Right ventricle myocardium superior (tissue), 1 donor: Measurements from ENCODE around the gene YPEL3. TPM values are rescaled to one million over a fixed set of nuclear protein-coding genes. Genes with fewer than 3 reads are reported as not detected.

Experiments used
- ATAC-seq: fragments of 200-7000 bp; cut with Tn5 transposase; one replicate; pipeline ENCODE4 v1.9.1; 2020; ENCODE audit warnings: mild to moderate bottlenecking; ENCODE audit not compliant: poor library complexity
- DNase-seq: peaks from one replicate; pipeline ENCODE4 v3.0.0-alpha.2; 2020
- intact Hi-C: fragments of 100-400 bp; cut with DNase I; formaldehyde crosslinking; loops from one replicate; pipeline ENCODE4 v1.11.2; 2022
- total RNA-seq: library from RNA; stranded (reverse); fragmentation: NEBNext Ultra II Directional; extraction: Animal tissue kit (Norgen Biotek cat#: 25700); gene quantifications from one replicate; pipeline ENCODE4 v1.2.1, GENCODE V29; 2021
- donor health status: DM: no; HTN: yes; CAD: no; lungs with severe emphysema.

Gene YPEL3
- total RNA-seq, 1 donor from 2014 or later: 64.1 TPM

- intact Hi-C loops: no loop called here
- ATAC-seq (no peak), DNase-seq (no peak)
Measured at GRCh38 chr16:30082545-30083090, 13.4 kb downstream of the YPEL3 start.

- ATAC-seq (no peak), DNase-seq (no peak)
- intact Hi-C loops: no loop called here
Measured at GRCh38 chr16:30079480-30079879, 16.5 kb downstream of the YPEL3 start.

- ATAC-seq: no peak
- intact Hi-C loops: no loop called here
- no peak for DNase-seq
Measured at GRCh38 chr16:30078744-30079143, 17.3 kb downstream of the YPEL3 start.

- intact Hi-C loops: no loop called here
- DNase-seq (no peak), ATAC-seq (no peak)
Measured at GRCh38 chr16:30077656-30078055, 18.4 kb downstream of the YPEL3 start.

- ATAC-seq: peak; percentile 18
- peak; percentile 43 for DNase-seq
- intact Hi-C loops: no loop called here
Measured at GRCh38 chr16:30076276-30076791, 19.7 kb downstream of the YPEL3 start.

- intact Hi-C loops: no loop called here
- DNase-seq: peak; percentile 96
- ATAC-seq: peak; percentile 93
Measured at GRCh38 chr16:30075503-30076275, 20.3 kb downstream of the YPEL3 start, which contains the start of gene PPP4C. Gene PPP4C (plus strand): TSS chr16:30075994. CDS start chr16:30076378, 384 bp downstream.

GRCh38 chr16:30070490-30070889 is 25.5 kb downstream of the YPEL3 start:
- intact Hi-C loops: no loop called here
- no peak for DNase-seq
- no peak for ATAC-seq

- DNase-seq (no peak), ATAC-seq (no peak)
- intact Hi-C loops: no loop called here
Measured at GRCh38 chr16:30069611-30070462, 26.2 kb downstream of the YPEL3 start.

- no peak for DNase-seq
- intact Hi-C loops: no loop called here
- ATAC-seq: no peak
Measured at GRCh38 chr16:30068750-30069610, 27.0 kb downstream of the YPEL3 start.

- ATAC-seq: no peak
- intact Hi-C loops: no loop called here
- DNase-seq: no peak
Measured at GRCh38 chr16:30068333-30068732, 27.7 kb downstream of the YPEL3 start.

- DNase-seq (no peak), ATAC-seq (no peak)
- intact Hi-C loops: no loop called here
Measured at GRCh38 chr16:30067584-30067916, 28.5 kb downstream of the YPEL3 start.

- ATAC-seq: no peak
- intact Hi-C loops: no loop called here
- no peak for DNase-seq
Measured at GRCh38 chr16:30066761-30067583, 29.0 kb downstream of the YPEL3 start.

GRCh38 chr16:30065943-30066760 is 29.9 kb downstream of the YPEL3 start:
- no peak for DNase-seq
- ATAC-seq: peak; percentile 0
- intact Hi-C loops: no loop called here

- intact Hi-C loops: no loop called here
- ATAC-seq (peak; percentile 86), DNase-seq (peak; percentile 99)
Measured at GRCh38 chr16:30065102-30065942, 30.7 kb downstream of the YPEL3 start, which contains the start of gene ALDOA. Gene ALDOA (plus strand): TSS chr16:30065760. CDS start chr16:30066898, 1,138 bp downstream.

- ATAC-seq (peak; percentile 2), DNase-seq (no peak)
Measured at GRCh38 chr16:30064729-30065101, 31.3 kb downstream of the YPEL3 start.

More at GRCh38 chr16:30064729-30065101, 31.3 kb downstream of the YPEL3 start:
- intact Hi-C loops: no loop called here
